Measurements from ENCODE around the gene ZNF556. TPM values are rescaled to one million over a fixed set of nuclear protein-coding genes. Genes with fewer than 3 reads are reported as not detected.
A peak's percentile ranks its signal among the peaks of the same experiment; 100 is the strongest.

ZNF556 gene
- total and polyA plus RNA-seq, 10 of the 15 experiments (the other 5 are each of a cell fraction or from before 2014, with no cell fraction given), result not detected

DNA sequence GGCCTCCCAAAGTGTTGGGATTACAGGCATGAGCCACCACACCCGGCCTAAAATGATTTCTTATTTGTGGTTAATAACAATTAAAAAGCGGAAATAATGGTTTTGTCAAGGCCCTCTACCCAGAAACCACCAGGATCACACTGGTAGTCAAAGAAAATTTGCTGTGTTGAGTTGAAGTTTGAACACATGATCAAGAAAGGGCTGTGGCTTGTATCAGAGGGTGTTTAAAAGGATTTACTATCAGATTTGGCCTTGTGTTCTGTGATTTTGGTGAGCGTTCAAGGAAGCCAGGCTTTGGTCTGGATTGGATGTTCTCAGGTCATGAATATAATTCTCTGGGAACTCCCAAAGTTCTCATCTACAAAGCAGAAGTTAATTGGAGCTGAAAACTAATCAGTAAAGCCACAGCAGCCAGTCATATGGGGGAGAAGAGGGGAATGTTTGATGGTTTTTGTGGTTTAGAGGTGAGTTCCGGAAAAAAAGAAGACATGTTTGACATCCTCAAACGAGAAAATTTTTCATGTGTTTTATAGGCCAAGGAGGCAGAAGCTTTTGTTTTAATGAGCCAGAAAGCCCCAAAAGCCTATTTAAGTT lies 10.6 kb upstream of the ZNF556 start (continued):
- TF ChIP-seq, protein P1, sequence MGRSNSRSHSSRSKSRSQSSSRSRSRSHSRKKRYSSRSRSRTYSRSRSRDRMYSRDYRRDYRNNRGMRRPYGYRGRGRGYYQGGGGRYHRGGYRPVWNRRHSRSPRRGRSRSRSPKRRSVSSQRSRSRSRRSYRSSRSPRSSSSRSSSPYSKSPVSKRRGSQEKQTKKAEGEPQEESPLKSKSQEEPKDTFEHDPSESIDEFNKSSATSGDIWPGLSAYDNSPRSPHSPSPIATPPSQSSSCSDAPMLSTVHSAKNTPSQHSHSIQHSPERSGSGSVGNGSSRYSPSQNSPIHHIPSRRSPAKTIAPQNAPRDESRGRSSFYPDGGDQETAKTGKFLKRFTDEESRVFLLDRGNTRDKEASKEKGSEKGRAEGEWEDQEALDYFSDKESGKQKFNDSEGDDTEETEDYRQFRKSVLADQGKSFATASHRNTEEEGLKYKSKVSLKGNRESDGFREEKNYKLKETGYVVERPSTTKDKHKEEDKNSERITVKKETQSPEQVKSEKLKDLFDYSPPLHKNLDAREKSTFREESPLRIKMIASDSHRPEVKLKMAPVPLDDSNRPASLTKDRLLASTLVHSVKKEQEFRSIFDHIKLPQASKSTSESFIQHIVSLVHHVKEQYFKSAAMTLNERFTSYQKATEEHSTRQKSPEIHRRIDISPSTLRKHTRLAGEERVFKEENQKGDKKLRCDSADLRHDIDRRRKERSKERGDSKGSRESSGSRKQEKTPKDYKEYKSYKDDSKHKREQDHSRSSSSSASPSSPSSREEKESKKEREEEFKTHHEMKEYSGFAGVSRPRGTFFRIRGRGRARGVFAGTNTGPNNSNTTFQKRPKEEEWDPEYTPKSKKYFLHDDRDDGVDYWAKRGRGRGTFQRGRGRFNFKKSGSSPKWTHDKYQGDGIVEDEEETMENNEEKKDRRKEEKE (IDR thresholded peaks at IDR 0.05), result no peak
- TF ChIP-seq, protein P2, sequence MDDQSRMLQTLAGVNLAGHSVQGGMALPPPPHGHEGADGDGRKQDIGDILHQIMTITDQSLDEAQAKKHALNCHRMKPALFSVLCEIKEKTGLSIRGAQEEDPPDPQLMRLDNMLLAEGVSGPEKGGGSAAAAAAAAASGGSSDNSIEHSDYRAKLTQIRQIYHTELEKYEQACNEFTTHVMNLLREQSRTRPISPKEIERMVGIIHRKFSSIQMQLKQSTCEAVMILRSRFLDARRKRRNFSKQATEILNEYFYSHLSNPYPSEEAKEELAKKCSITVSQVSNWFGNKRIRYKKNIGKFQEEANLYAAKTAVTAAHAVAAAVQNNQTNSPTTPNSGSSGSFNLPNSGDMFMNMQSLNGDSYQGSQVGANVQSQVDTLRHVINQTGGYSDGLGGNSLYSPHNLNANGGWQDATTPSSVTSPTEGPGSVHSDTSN (IDR thresholded peaks at IDR 0.05; ENCODE audit: insufficient replicate concordance, low read depth, low read length), result no peak
- TF ChIP-seq, protein P3, sequence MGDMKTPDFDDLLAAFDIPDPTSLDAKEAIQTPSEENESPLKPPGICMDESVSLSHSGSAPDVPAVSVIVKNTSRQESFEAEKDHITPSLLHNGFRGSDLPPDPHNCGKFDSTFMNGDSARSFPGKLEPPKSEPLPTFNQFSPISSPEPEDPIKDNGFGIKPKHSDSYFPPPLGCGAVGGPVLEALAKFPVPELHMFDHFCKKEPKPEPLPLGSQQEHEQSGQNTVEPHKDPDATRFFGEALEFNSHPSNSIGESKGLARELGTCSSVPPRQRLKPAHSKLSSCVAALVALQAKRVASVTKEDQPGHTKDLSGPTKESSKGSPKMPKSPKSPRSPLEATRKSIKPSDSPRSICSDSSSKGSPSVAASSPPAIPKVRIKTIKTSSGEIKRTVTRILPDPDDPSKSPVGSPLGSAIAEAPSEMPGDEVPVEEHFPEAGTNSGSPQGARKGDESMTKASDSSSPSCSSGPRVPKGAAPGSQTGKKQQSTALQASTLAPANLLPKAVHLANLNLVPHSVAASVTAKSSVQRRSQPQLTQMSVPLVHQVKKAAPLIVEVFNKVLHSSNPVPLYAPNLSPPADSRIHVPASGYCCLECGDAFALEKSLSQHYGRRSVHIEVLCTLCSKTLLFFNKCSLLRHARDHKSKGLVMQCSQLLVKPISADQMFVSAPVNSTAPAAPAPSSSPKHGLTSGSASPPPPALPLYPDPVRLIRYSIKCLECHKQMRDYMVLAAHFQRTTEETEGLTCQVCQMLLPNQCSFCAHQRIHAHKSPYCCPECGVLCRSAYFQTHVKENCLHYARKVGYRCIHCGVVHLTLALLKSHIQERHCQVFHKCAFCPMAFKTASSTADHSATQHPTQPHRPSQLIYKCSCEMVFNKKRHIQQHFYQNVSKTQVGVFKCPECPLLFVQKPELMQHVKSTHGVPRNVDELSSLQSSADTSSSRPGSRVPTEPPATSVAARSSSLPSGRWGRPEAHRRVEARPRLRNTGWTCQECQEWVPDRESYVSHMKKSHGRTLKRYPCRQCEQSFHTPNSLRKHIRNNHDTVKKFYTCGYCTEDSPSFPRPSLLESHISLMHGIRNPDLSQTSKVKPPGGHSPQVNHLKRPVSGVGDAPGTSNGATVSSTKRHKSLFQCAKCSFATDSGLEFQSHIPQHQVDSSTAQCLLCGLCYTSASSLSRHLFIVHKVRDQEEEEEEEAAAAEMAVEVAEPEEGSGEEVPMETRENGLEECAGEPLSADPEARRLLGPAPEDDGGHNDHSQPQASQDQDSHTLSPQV (IDR thresholded peaks at IDR 0.05), result no peak
- TF ChIP-seq EP300 (IDR thresholded peaks at IDR 0.05; ENCODE audit: borderline replicate concordance in 1 of 2, control insufficient read depth in 1 of 2, low read depth in 2 of 2, low read length in 2 of 2), result no peak
- TF ChIP-seq ASH2L (IDR thresholded peaks at IDR 0.05; ENCODE audit: borderline replicate concordance, low read depth), result no peak
- no peak for TF ChIP-seq BACH1 (IDR thresholded peaks at IDR 0.05; ENCODE audit: borderline replicate concordance)
- no peak for TF ChIP-seq TCF12 (IDR thresholded peaks at IDR 0.05; ENCODE audit: low read depth, low read length)
- TF ChIP-seq TAF1 (IDR thresholded peaks at IDR 0.05; ENCODE audit: borderline replicate concordance, low read depth, low read length), result no peak
- TF ChIP-seq DPF2 (IDR thresholded peaks at IDR 0.05), result no peak
- TF ChIP-seq SREBF2 (IDR thresholded peaks at IDR 0.05; ENCODE audit: low read length), result no peak
- no peak for TF ChIP-seq RB1 (IDR thresholded peaks at IDR 0.05; ENCODE audit: borderline replicate concordance)
- TF ChIP-seq LARP7 (IDR thresholded peaks at IDR 0.05), result no peak
- no peak for TF ChIP-seq CBFB (IDR thresholded peaks at IDR 0.05; ENCODE audit: low read depth)
- TF ChIP-seq WRNIP1 (IDR thresholded peaks at IDR 0.05; ENCODE audit: borderline replicate concordance, low read depth, low read length), result no peak
- no peak for TF ChIP-seq HDAC6 (IDR thresholded peaks at IDR 0.05; ENCODE audit: unreplicated experiment)
- no peak for TF ChIP-seq ESRRA (IDR thresholded peaks at IDR 0.05; ENCODE audit: low read length)
- TF ChIP-seq CHD4 (IDR thresholded peaks at IDR 0.05), result no peak
- peak; percentile 87 for TF ChIP-seq MTA2 (IDR thresholded peaks at IDR 0.05; ENCODE audit: low read depth)
- no peak for TF ChIP-seq NFIC (IDR thresholded peaks at IDR 0.05; ENCODE audit: low read depth, low read length)
- TF ChIP-seq, protein P4, sequence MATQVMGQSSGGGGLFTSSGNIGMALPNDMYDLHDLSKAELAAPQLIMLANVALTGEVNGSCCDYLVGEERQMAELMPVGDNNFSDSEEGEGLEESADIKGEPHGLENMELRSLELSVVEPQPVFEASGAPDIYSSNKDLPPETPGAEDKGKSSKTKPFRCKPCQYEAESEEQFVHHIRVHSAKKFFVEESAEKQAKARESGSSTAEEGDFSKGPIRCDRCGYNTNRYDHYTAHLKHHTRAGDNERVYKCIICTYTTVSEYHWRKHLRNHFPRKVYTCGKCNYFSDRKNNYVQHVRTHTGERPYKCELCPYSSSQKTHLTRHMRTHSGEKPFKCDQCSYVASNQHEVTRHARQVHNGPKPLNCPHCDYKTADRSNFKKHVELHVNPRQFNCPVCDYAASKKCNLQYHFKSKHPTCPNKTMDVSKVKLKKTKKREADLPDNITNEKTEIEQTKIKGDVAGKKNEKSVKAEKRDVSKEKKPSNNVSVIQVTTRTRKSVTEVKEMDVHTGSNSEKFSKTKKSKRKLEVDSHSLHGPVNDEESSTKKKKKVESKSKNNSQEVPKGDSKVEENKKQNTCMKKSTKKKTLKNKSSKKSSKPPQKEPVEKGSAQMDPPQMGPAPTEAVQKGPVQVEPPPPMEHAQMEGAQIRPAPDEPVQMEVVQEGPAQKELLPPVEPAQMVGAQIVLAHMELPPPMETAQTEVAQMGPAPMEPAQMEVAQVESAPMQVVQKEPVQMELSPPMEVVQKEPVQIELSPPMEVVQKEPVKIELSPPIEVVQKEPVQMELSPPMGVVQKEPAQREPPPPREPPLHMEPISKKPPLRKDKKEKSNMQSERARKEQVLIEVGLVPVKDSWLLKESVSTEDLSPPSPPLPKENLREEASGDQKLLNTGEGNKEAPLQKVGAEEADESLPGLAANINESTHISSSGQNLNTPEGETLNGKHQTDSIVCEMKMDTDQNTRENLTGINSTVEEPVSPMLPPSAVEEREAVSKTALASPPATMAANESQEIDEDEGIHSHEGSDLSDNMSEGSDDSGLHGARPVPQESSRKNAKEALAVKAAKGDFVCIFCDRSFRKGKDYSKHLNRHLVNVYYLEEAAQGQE (IDR thresholded peaks at IDR 0.05; ENCODE audit: low read depth, low read length), result no peak

Data from GM12878 (cell line).